Embryonic facial prominence (tissue), 1 donor: ENCODE results near the gene CD83.
"Not testable (repeated sequence)": the region's sequence is repeated elsewhere in the genome, so short reads cannot be mapped to it uniquely, and the experiment has no call there.

Source experiments
- DNase-seq: peaks from one replicate; pipeline ENCODE4 v3.0.0-alpha.2; 2016; ENCODE audit errors: extremely low spot score

Gene CD83

DNA sequence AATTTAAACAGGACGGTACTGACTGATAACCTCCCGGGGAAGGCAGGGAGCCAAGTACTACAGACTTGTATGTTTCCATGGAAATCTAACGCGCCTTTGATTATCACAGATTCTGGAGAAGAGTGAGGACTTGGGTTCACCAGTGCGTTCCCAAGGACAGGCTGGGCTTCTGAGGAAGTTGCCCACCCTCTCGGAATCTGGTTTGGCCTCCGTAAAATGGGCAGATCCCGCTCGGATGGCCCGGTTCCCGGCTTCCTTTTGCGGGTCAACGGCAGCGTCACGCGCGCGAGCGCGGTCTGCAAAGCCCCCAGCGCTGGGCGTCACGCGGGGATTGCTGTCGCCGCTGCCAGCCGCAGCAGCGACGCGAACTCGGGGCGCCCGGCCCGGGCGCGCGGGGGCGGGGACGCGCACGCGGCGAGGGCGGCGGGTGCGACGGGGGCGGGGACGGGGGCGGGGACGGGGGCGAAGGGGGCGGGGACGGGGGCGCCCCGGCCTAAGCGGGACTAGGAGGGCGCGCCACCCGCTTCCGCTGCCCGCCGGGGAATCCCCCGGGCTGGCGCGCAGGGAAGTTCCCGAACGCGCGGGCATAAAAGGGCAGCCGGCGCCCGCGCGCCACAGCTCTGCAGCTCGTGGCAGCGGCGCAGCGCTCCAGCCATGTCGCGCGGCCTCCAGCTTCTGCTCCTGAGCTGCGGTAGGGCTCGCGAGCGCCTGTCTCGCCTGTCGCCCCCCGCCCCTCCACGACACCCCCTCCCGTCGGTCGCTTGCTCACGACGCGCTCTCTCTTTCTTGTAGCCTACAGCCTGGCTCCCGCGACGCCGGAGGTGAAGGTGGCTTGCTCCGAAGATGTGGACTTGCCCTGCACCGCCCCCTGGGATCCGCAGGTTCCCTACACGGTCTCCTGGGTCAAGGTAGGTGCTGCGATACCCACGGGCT lies at the start of gene CD83:
Gene CD83 (plus strand): TSS at position 615 of the 933 bp plus-strand sequence. CDS start 40 bp downstream, at position 655.
- no peak for DNase-seq

- DNase-seq: no peak
Measured at GRCh38 chr6:14068133-14068532, 49.4 kb upstream of the CD83 start.

DNA sequence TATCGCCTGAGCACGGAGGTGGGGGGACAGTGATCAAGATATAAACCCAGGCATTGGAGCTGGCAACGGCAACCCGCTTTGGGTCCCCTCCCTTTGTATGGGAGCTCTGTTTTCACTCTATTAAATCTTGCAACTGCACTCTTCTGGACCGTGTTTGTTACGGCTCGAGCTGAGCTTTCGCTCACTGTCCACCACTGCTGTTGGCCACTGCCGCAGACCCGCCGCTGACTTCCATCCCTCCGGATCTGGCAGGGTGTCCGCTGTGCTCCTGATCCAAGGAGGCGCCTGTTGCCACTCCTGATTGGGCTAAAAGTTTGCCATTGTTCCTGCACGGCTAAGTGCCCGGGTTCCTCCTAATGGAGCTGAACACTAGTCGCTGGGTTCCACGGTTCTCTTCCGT lies 48.9 kb upstream of the CD83 start:
- DNase-seq: no peak

DNA sequence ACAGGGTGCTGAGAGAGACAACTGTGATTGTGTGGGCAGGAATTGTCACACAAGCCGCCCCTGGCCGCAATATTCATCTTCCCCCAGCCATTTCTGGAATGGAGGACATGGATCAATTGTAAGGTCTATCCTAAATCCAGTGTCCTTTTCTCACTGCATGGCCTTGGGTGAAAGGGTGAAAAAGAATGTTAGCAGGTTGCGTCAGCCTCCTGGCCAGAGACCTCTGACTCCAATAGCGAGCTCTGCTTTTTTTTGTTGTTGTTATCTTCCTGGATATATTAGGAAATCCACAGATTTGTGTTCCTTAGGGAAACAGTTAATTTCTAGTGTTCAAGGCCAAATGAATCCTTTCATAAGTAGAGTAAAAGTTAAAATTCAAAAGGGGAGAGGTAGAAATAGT lies 47.1 kb upstream of the CD83 start:
- DNase-seq: no peak

- DNase-seq: no peak
Measured at GRCh38 chr6:14072084-14072483, 45.5 kb upstream of the CD83 start.

DNA sequence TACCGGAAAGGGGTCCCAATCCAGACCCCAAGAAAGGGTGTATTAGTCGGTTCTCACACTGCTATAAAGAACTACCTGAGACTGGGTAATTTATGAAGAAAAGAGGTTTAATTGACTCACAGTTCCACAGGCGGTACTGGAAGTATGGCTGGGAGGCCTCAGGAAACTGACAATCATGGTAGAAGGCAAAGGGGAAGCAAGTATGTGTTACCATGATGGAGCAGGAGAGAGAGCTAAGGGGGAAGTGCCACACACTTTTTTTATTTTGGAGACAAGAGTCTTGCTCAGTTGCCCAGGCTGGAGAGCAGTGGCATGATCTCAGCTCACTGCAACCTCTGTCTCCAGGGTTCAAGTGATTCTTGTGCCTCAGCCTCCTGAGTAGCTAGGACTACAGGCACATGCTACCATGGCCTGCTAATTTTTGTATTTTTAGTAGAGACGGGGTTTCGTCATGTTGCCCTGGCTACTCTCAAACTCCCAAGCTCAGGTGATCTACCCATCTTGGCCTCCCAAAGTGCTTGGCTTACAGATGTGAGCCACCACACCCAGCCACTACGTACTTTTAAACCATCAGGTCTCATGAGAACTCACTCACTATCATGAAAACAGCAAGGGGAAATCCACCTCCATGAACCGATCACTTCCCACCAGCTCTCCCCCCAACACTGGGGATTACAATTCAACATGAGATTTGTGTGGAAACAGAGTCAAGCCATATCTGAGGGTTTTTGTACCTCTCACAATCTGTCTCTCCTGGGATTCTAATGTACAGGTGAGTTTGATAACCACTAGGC lies 43.8 kb upstream of the CD83 start:
- DNase-seq: not testable (repeated sequence)

DNA sequence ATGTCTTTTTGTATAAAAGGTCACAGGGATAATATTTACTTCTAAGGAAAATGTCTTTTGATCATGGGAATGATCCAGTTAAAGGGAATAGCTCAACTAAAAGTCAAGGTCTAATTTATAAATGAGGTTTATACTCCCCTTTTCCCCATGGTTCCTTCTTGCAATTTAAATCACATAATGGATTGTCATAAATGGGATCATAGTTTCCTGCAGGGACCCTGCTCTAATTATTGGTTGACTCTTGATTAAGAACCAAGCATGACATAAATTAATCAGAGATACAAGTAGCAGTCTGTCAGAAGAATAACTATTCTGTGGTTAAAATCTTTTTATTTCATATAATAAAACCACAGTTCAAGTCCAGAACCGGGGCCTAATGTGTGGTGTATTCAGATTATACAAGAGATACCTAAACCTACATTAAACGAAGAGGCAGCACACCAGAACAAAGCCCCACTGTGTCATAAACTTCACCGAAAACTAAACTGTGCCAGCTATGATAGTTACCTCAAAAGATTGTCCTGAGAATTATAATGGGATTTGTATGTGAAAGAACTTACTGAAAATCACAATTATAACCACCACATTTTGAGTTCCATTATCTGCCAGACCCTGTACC lies 43.0 kb upstream of the CD83 start:
- no peak for DNase-seq

DNA sequence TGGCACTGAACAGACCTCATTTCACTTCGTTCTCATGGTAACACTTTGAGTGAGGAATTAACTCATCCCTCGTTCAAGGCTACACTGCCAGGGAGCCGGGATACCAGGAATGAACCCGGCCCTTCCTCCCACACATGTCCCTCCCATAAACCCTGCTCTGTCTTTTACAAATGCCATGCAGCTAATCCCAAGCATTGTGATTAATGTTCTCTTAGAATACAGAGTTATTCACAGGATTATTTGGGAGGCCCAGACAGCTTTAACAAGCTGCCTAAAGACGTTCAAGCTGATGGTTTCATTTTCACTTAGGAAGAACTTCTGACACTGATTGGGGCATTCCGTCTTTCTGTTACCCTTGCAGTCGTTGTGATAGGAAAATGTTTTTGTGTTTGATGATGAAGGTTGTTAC lies 42.5 kb upstream of the CD83 start:
- no peak for DNase-seq

DNA sequence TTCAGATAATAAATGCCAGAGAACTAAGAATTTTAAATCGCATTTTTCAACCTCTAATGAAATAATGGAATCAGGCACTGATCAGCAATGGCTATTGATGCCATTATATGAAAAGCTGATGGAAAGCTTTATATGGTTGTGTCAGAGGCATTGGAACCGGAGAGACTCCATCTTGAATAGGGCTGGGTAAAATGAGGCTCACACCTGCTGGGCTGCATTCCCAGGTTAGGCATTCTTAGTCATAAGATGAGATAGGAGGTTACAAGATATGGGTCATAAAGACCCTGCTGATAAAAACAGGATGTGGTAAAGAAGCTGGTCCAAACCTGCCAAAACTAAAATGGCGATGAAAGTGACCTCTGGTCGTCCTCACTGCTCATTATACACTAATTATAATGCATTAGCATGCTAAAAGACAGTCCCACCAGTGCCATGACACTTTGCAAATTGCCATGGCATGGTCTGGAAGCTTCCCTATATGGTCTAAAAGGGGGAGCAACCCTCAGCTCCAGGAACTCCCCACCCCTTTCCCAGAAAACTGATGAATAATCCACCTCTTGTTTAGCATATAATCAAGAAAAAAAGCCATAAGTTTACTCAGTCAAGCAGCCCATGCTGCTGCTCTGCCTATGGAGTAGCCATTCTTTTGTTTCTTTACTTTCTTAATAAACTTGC lies 40.2 kb upstream of the CD83 start:
- DNase-seq: no peak

DNA sequence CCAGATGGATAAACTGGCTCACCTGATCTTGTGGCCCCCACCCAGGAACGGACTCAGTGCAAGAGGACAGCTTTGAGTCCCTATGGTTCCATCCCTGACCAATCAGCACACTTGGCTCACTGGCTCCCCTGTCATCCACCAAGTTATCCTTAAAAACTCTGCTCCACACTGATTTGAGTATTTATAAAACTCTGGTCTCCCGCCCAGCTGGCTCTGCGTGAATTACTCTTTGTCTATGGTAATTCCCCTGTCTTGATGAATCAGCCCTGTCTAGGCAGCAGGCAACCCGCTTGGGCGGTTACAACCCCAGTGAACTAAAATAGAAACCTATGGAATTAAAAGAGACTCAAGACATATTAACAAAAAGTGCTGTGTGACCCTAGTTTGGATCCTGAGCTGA lies 38.1 kb upstream of the CD83 start:
- no peak for DNase-seq

GRCh38 chr6:14079971-14080370 lies 37.6 kb upstream of the CD83 start:
- no peak for DNase-seq

DNA sequence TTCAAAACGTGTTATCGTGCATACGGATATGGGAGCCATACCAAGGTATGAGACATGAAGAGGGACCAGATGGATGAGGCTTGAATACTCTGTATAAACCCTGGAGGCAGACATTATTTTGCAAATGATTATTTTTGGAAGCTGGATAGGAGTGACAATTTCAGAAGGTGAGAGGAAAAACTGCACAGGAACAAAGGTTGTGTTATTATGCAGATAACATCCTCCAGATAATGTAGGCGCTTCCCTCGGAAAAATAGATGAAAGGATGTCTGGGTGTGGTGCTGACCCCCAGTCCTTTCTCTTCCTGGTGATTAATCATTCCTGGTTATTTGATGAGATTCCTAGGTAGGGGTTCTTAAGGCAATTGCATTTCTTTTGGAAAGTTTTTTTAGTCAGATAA lies 36.4 kb upstream of the CD83 start:
- no peak for DNase-seq

- no peak for DNase-seq
Measured at GRCh38 chr6:14082771-14083170, 34.8 kb upstream of the CD83 start.

- no peak for DNase-seq
Measured at GRCh38 chr6:14083262-14083661, 34.3 kb upstream of the CD83 start.

- no peak for DNase-seq
Measured at GRCh38 chr6:14083751-14084150, 33.8 kb upstream of the CD83 start.

DNA sequence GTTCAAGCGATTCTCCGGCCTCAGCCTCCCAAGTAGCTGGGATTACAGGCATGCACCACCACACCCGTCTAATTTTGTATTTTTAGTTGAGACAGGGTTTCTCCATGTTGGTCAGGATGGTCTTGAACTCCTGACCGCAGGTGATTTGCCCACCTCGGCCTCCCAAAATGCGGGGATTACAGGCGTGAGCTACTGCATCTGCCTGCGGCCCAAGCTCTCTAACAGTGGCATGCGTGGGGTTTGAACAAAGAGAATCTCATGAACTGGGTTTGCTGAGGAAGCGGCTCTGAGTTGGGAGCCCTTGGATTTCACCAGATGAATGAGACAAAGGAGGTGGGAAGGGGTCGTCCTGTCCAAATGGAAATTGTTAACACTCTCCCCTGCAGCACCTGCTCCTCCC lies 33.2 kb upstream of the CD83 start:
- no peak for DNase-seq

DNA sequence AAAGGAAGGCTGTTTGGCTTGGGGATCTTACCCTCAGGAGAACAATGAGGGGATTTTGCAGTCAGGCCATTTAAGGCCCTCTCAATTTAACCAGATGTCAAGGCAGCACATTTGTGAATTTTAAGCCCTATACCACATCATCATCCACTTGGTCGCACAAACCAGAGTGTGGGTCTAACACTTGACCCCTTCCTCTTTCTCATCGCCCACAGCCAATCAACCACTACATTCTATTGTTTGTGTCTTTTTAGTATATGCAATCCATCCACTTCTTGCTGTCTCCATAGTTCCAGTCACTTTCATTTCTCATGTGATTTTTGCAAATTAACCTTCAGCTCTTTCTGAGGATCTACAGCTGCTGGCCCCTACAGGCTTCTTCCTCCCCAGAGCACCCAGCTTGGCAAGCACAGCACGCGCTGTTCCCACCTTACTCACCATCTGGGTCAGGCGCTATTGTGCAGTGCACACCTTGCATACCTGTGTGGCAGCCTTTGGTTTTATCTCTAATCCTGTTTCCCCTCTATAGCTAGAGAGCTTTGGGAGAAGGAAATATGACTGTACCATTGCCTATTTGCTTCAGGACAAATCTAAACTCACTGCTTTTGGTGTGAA lies 32.3 kb upstream of the CD83 start:
- DNase-seq: no peak

- no peak for DNase-seq
Measured at GRCh38 chr6:14086701-14087100, 30.9 kb upstream of the CD83 start.

DNA sequence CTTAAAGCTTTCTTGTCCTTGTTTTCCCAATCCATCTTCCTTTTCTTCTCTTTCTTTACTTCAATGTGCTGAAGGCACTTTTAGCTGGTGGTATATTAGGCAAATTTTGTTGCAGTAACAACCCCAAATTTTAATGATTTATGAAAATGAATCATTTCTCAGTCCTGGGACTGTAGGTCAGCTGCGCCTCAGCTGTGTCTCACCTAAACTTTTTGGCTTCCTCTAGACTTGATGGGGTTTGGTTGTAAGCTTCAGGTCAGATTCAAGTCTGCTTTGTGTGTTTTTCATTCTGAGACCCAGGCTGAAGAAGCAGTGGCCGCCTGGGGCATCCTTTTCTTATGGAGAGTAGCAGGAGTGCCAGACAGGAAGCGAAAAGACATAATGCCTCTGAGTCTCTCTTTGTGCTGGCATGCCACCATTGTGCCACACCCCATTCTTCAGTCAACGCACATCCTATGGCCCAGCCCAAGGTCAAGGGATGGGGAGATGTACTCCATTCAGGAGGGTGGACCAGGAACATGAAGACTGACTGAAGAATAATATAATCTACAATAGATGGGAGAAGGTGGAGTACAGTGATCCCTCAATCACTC lies 28.9 kb upstream of the CD83 start:
- DNase-seq: no peak

- DNase-seq: no peak
Measured at GRCh38 chr6:14089224-14089623, 28.3 kb upstream of the CD83 start.

GRCh38 chr6:14091339-14091978 lies 26.1 kb upstream of the CD83 start:
- DNase-seq: no peak
